HG03025 (cell line): ENCODE measurements around the gene ADD3.
A peak's percentile ranks its signal among the peaks of the same experiment; 100 is the strongest.
"Not testable (repeated sequence)": the region's sequence is repeated elsewhere in the genome, so short reads cannot be mapped to it uniquely, and the experiment has no call there.

Source experiments
- ATAC-seq: cut with Tn5 transposase; IDR thresholded peaks from one replicate; pipeline ENCODE4 v1.9.1; 2021; ENCODE audit warnings: mild to moderate bottlenecking, moderate library complexity; ENCODE audit not compliant: unreplicated experiment, low FRiP score

ADD3 gene

GRCh38 chr10:109975244-109976190, 32.3 kb upstream of the ADD3 start:
- no peak for ATAC-seq

- no peak for ATAC-seq
These were observed 31.1 kb upstream of the ADD3 start for GRCh38 chr10:109976681-109977080.

- ATAC-seq = no peak
These were observed 30.4 kb upstream of the ADD3 start for GRCh38 chr10:109977382-109977806.

GRCh38 chr10:109978481-109978880, 29.3 kb upstream of the ADD3 start:
- no peak for ATAC-seq

GRCh38 chr10:109979215-109979614, 28.6 kb upstream of the ADD3 start:
- no peak for ATAC-seq

- no peak for ATAC-seq
These were observed 26.1 kb upstream of the ADD3 start for GRCh38 chr10:109981650-109982049.

GRCh38 chr10:109982123-109982522, 25.7 kb upstream of the ADD3 start:
- ATAC-seq = no peak

- ATAC-seq = no peak
These were observed 25.0 kb upstream of the ADD3 start for GRCh38 chr10:109982812-109983211.

GRCh38 chr10:109984013-109984412, 23.8 kb upstream of the ADD3 start:
- ATAC-seq = no peak

GRCh38 chr10:109985768-109986167, 22.0 kb upstream of the ADD3 start:
- ATAC-seq = not testable (repeated sequence)

- ATAC-seq = no peak
These were observed 20.2 kb upstream of the ADD3 start for GRCh38 chr10:109987452-109988211.

- ATAC-seq = no peak
These were observed 19.6 kb upstream of the ADD3 start for GRCh38 chr10:109988212-109988596.

- no peak for ATAC-seq
These were observed 16.4 kb upstream of the ADD3 start for GRCh38 chr10:109991266-109991855.

GRCh38 chr10:109992485-109992884, 15.3 kb upstream of the ADD3 start:
- no peak for ATAC-seq

GRCh38 chr10:109993551-109994330, 14.0 kb upstream of the ADD3 start:
- ATAC-seq = no peak

- ATAC-seq = no peak
These were observed 12.8 kb upstream of the ADD3 start for GRCh38 chr10:109994711-109995577.

GRCh38 chr10:109995595-109995994, 12.2 kb upstream of the ADD3 start:
- no peak for ATAC-seq

GRCh38 chr10:109996225-109996624, 11.6 kb upstream of the ADD3 start:
- ATAC-seq = peak; percentile 75

- ATAC-seq = no peak
These were observed 11.0 kb upstream of the ADD3 start for GRCh38 chr10:109996766-109997171.
